Measurements from ENCODE around the gene RNU6-9. TPM values are rescaled to one million over a fixed set of nuclear protein-coding genes. Genes with fewer than 3 reads are reported as not detected.

Gene RNU6-9
- total RNA-seq, 1 experiment from 2014 or later: not detected

DNA sequence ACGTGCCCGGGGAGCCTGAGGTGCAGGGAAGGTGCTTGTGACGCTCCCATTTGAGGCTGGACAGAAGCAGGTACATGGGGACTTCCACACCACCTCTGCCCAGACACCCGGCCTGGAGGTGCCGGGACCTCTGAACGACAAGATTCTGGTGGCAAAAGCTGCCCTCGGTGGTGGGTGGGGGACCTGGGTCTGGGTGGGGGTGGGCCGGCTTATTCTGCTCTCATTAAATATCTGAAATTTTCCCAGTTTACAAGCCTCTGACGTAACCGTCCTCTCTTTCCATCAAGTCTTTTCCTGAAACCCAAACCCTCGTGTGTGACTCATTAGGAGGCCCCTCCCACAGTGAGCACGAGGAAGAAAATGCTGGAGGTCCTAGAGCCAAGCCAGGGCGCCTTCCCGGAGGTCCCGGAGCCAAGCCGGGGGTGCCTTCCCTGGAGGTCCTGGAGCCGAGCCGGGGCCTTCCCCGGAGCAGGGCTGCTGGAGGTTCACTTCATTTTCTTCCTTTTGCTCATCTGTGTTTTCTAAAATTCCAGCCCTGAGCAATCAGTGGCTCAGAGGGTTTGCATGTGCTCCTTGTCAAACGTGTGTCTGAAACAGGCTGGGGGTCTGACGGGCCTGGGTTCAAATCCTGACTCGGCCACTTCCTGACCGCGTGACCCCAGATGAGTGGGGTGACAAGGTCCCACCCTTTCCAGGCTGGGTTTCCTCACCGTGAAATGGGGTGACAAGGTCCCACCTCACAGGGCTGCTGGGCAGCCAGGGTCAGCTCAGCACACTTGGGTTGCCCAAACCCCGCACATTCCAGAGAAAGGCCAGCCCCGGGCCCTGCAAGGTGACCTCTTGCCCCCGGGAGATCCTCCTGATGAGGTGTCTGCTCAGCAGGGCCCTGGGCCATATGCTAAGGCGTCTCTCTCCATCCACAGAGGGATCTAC lies 23.8 kb upstream of the RNU6-9 start:
- no peak for TF ChIP-seq JUN (CRISPR knock-in tag; IDR thresholded peaks at IDR 0.05)
- TF ChIP-seq SP1 (CRISPR knock-in tag; conservative IDR thresholded peaks at IDR 0.05): no peak
- TF ChIP-seq MXD4 (CRISPR knock-in tag; IDR thresholded peaks at IDR 0.05; ENCODE audit: borderline replicate concordance): no peak
- no peak for TF ChIP-seq SMAD3 (CRISPR knock-in tag; IDR thresholded peaks at IDR 0.05; ENCODE audit: borderline replicate concordance)
- no peak for TF ChIP-seq ZNF416 (CRISPR knock-in tag; IDR thresholded peaks at IDR 0.05)
- TF ChIP-seq, protein P1, sequence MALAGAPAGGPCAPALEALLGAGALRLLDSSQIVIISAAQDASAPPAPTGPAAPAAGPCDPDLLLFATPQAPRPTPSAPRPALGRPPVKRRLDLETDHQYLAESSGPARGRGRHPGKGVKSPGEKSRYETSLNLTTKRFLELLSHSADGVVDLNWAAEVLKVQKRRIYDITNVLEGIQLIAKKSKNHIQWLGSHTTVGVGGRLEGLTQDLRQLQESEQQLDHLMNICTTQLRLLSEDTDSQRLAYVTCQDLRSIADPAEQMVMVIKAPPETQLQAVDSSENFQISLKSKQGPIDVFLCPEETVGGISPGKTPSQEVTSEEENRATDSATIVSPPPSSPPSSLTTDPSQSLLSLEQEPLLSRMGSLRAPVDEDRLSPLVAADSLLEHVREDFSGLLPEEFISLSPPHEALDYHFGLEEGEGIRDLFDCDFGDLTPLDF (CRISPR knock-in tag; IDR thresholded peaks at IDR 0.05): no peak
- TF ChIP-seq, protein P2, sequence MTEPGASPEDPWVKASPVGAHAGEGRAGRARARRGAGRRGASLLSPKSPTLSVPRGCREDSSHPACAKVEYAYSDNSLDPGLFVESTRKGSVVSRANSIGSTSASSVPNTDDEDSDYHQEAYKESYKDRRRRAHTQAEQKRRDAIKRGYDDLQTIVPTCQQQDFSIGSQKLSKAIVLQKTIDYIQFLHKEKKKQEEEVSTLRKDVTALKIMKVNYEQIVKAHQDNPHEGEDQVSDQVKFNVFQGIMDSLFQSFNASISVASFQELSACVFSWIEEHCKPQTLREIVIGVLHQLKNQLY (CRISPR knock-in tag; IDR thresholded peaks at IDR 0.05): no peak
- TF ChIP-seq, protein P3, sequence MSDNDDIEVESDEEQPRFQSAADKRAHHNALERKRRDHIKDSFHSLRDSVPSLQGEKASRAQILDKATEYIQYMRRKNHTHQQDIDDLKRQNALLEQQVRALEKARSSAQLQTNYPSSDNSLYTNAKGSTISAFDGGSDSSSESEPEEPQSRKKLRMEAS (CRISPR knock-in tag; IDR thresholded peaks at IDR 0.05): no peak
- TF ChIP-seq NFYB (CRISPR knock-in tag; conservative IDR thresholded peaks at IDR 0.05; ENCODE audit: low read depth): no peak
- no peak for TF ChIP-seq STAT6 (CRISPR knock-in tag; conservative IDR thresholded peaks at IDR 0.05; ENCODE audit: low read depth)
- no peak for TF ChIP-seq AR (CRISPR knock-in tag; IDR thresholded peaks at IDR 0.05)
- no peak for TF ChIP-seq FOXK1 (CRISPR knock-in tag; IDR thresholded peaks at IDR 0.05)
- TF ChIP-seq, protein P4, sequence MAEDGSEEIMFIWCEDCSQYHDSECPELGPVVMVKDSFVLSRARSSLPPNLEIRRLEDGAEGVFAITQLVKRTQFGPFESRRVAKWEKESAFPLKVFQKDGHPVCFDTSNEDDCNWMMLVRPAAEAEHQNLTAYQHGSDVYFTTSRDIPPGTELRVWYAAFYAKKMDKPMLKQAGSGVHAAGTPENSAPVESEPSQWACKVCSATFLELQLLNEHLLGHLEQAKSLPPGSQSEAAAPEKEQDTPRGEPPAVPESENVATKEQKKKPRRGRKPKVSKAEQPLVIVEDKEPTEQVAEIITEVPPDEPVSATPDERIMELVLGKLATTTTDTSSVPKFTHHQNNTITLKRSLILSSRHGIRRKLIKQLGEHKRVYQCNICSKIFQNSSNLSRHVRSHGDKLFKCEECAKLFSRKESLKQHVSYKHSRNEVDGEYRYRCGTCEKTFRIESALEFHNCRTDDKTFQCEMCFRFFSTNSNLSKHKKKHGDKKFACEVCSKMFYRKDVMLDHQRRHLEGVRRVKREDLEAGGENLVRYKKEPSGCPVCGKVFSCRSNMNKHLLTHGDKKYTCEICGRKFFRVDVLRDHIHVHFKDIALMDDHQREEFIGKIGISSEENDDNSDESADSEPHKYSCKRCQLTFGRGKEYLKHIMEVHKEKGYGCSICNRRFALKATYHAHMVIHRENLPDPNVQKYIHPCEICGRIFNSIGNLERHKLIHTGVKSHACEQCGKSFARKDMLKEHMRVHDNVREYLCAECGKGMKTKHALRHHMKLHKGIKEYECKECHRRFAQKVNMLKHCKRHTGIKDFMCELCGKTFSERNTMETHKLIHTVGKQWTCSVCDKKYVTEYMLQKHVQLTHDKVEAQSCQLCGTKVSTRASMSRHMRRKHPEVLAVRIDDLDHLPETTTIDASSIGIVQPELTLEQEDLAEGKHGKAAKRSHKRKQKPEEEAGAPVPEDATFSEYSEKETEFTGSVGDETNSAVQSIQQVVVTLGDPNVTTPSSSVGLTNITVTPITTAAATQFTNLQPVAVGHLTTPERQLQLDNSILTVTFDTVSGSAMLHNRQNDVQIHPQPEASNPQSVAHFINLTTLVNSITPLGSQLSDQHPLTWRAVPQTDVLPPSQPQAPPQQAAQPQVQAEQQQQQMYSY (CRISPR knock-in tag; IDR thresholded peaks at IDR 0.05): no peak
- TF ChIP-seq TEAD1 (CRISPR knock-in tag; IDR thresholded peaks at IDR 0.05): no peak
- no peak for TF ChIP-seq ZNF317 (CRISPR knock-in tag; IDR thresholded peaks at IDR 0.05; ENCODE audit: borderline replicate concordance, low read depth)
- TF ChIP-seq MYBL2 (CRISPR knock-in tag; IDR thresholded peaks at IDR 0.05): no peak
- ChIA-PET POLR2A (no interaction called here), CTCF (no interaction called here)
- ATAC-seq (no peak), DNase-seq (ENCODE audit: low spot score) (no peak)
- Mint-ChIP-seq H3K4me3 (no peak overlapping the region), H3K4me1 (peaks cover 5% of the 10 kb centered on the region), H3K27me3 (ENCODE audit: low read depth) (no peaks in the 10 kb centered on the region), H3K9me3 (no peaks in the 10 kb centered on the region), H3K36me3 (peaks cover 12% of the 10 kb centered on the region), H3K27ac (no peak overlapping the region; the same call in 1 of the 2 replicates)

All from WTC11 (cell line).